Activated naive CD8-positive, alpha-beta T cell treated with anti-CD3 and anti-CD28 coated beads, Interleukin-2, amount 10 ng/mL, durations not matched to agents 7 days and 5 days (primary cell): ENCODE measurements around the gene BCKDHA. TPM values are rescaled to one million over a fixed set of nuclear protein-coding genes. Genes with fewer than 3 reads are reported as not detected.

Experiments
- ATAC-seq: fragments of 150-1000 bp; cut with Tn5 transposase; one replicate; pipeline ENCODE4 v1.10.0; 2021; ENCODE audit warnings: low read depth, moderate library complexity
- POLR2A ChIA-PET: fragments of 350-600 bp; sonication (Branson Sonifier 250); formaldehyde crosslinking; loops from one replicate; lab custom pipeline; 2021; ENCODE audit warnings: antibody characterized with exemption; lab: Charles Lee
- DNase-seq: peaks from one replicate; pipeline ENCODE4 v3.0.0; 2021
- H3K27ac Mint-ChIP-seq: one replicate; pipeline ENCODE4 v1.8.0; 2022; ENCODE audit warnings: mild to moderate bottlenecking, mixed read lengths
- H3K27me3 Mint-ChIP-seq: one replicate; pipeline ENCODE4 v1.8.0; 2022; ENCODE audit warnings: mild to moderate bottlenecking, moderate library complexity, mixed read lengths
- H3K36me3 Mint-ChIP-seq: one replicate; pipeline ENCODE4 v1.8.0; 2021; ENCODE audit warnings: mild to moderate bottlenecking, mixed read lengths
- H3K4me1 Mint-ChIP-seq: one replicate; pipeline ENCODE4 v1.8.0; 2021; ENCODE audit warnings: mixed read lengths
- H3K4me3 Mint-ChIP-seq: one replicate; pipeline ENCODE4 v1.8.0; 2022; ENCODE audit warnings: mild to moderate bottlenecking, moderate library complexity, mixed read lengths
- H3K9me3 Mint-ChIP-seq: one replicate; pipeline ENCODE4 v1.8.0; 2021; ENCODE audit warnings: mixed read lengths
- total RNA-seq, 2 experiments: library from RNA; stranded (reverse); gene quantifications; one replicate each; pipeline ENCODE4 v1.2.3, GENCODE V29; 2021

BCKDHA gene
- total RNA-seq, 2 experiments from 2014 or later: 23.8 to 26.9 TPM

DNA sequence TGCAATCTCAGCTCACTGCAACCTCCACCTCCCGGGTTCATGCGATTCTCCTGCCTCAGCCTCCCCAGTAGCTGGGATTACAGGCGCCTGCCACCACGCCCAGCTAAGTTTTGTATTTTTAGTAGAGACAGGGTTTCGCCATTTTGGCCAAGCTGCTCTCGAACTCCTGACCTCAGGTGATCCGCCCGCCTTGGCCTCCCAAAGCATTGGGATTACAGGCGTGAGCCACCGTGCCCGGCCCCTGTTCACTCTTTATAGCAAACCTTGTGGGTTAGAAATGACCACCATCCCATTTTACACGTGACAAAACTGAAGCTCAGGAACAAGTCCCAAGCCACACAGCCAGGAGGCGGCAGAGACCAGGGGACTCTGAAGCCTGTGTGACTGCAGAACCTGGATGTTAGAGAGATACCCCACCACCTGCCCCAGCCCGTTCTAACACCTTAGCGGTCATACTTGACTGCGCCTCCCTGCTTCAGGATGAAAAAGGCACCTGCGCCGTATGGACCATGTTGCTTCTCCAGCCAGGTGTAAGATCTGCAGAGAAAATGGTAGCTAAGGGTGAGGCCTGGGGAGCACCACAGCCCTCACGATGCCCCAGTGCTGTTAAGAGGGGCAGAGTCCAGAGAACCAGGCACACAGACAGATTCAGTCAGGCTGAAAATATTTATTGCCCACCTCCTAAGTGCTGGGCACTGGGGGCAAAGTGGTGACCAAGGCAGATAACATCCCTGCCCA lies 38.5 kb downstream of the BCKDHA start:
- no peak overlapping the region for H3K4me3 Mint-ChIP-seq
- H3K9me3 Mint-ChIP-seq: no peaks in the 10 kb centered on the region
- no peaks in the 10 kb centered on the region for H3K27me3 Mint-ChIP-seq
- no peak overlapping the region for H3K27ac Mint-ChIP-seq
- POLR2A ChIA-PET: interaction anchor here (0.6 kb wide), 1 partner anchor 96 kb away, joined by 3 read pairs; no protein-coding TSS in a partner anchor
- ATAC-seq (no peak), DNase-seq (no peak)
- H3K36me3 Mint-ChIP-seq: peaks cover 7% of the 10 kb centered on the region
- peaks cover 18% of the 10 kb centered on the region for H3K4me1 Mint-ChIP-seq

- H3K9me3 Mint-ChIP-seq: no peaks in the 10 kb centered on the region
- no peaks in the 10 kb centered on the region for H3K27me3 Mint-ChIP-seq
- H3K27ac Mint-ChIP-seq: no peak overlapping the region
- no peak for DNase-seq
- POLR2A ChIA-PET: no interaction called here
- no peak overlapping the region for H3K4me3 Mint-ChIP-seq
- peaks cover 18% of the 10 kb centered on the region for H3K4me1 Mint-ChIP-seq
- ATAC-seq: no peak
- H3K36me3 Mint-ChIP-seq: peaks cover 7% of the 10 kb centered on the region
Observed at GRCh38 chr19:41436674-41436951, 39.0 kb downstream of the BCKDHA start.

GRCh38 chr19:41437944-41438574 lies 40.4 kb downstream of the BCKDHA start:
- H3K4me1 Mint-ChIP-seq: peaks cover 14% of the 10 kb centered on the region

GRCh38 chr19:41439441-41440222 lies 42.0 kb downstream of the BCKDHA start, which contains the start of gene DMAC2:
Gene DMAC2, minus strand, starts transcription at chr19:41439912. Its CDS starts 13 bp downstream, at chr19:41439899.
- Mint-ChIP-seq H3K27ac (peak within 1 kb of the TSS; percentile 47), H3K27me3 (peaks cover 3% of the 10 kb centered on the region), H3K4me3 (no peak within 1 kb of the TSS), H3K4me1 (peaks cover 12% of the 10 kb centered on the region), H3K36me3 (no peaks in the 10 kb centered on the region), H3K9me3 (no peaks in the 10 kb centered on the region)
- DNase-seq: peak; percentile 89
- POLR2A ChIA-PET: interaction anchor here (0.5 to 2.4 kb wide), 16 partner anchors 8 to 689 kb away, joined by 3 to 24 read pairs (median 5); partner anchors contain the start of genes ACTMAP, B3GNT8, B9D2 and CEACAM21
- ATAC-seq: peak; percentile 96

More at GRCh38 chr19:41437944-41438574, 40.4 kb downstream of the BCKDHA start:
- no peaks in the 10 kb centered on the region for H3K27me3 Mint-ChIP-seq
- no peaks in the 10 kb centered on the region for H3K9me3 Mint-ChIP-seq
- H3K27ac Mint-ChIP-seq: no peak overlapping the region
- ATAC-seq (no peak), DNase-seq (peak; percentile 19)
- peaks cover 2% of the 10 kb centered on the region for H3K36me3 Mint-ChIP-seq
- no peak overlapping the region for H3K4me3 Mint-ChIP-seq
- POLR2A ChIA-PET: interaction anchor here (1.1 to 2.4 kb wide), 4 partner anchors 9 to 92 kb away, joined by 3 to 24 read pairs (median 10); partner anchors contain the start of gene B3GNT8

- H3K9me3 Mint-ChIP-seq: no peaks in the 10 kb centered on the region
- ATAC-seq (no peak), DNase-seq (peak; percentile 26)
- peak overlapping the region; percentile 47 for H3K27ac Mint-ChIP-seq
- peaks cover 5% of the 10 kb centered on the region for H3K27me3 Mint-ChIP-seq
- POLR2A ChIA-PET: no interaction called here
- H3K4me3 Mint-ChIP-seq: no peak overlapping the region
- peaks cover 12% of the 10 kb centered on the region for H3K4me1 Mint-ChIP-seq
- H3K36me3 Mint-ChIP-seq: no peaks in the 10 kb centered on the region
Observed at GRCh38 chr19:41441321-41441945, 43.8 kb downstream of the BCKDHA start.

DNA sequence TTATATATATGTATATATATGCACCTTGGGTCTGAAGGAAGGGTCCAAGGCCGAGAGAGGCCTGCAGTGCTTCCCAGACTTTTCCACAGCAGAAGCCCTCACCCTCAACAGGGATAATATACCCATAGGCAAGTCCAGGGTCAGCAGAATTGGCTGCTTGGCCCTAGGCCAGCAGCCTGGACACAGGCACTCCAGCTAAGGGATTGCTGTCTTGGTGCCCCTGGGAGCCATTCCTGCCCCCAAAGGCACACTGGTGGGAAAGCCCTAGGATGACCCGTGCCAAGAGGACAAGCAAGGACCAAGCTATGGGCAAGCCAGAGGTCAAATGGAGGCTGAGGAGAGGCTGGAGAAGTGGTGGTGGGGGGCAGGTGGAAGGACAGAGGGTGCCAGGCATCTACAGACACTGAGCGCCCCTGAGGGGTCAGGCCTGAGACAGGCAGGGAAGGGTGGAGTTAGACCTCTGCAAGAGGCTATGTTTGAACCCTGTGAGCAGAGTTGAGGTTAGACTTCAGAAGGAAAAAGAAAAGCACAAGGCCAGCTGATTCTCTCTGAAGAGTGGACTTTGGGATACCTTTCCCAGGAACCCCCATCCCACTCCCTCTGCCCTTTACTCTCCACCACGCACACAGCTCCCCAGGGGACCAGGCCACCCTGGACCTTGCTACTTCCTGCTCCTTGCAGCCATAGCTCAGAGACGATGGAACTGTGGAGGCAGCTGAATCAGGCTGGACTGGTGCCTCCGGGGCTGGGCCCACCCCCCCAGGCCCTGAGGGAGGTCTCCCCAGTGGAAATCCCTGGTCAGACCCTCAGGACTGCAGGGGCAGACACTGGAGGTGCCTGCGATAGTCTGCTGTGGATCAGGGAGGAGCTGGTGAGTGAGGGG lies 45.1 kb downstream of the BCKDHA start, which contains the start of gene ERICH4:
ERICH4 (plus strand) TSS at position 684 of the 883 bp plus-strand sequence; CDS start at position 698, 14 bp downstream.
- Mint-ChIP-seq H3K4me3 (no peak within 1 kb of the TSS), H3K9me3 (no peaks in the 10 kb centered on the region), H3K36me3 (no peaks in the 10 kb centered on the region), H3K27ac (peak within 1 kb of the TSS; percentile 9), H3K27me3 (peaks cover 7% of the 10 kb centered on the region), H3K4me1 (peaks cover 9% of the 10 kb centered on the region)
- DNase-seq: peak; percentile 22
- no peak for ATAC-seq
- POLR2A ChIA-PET: no interaction called here

DNA sequence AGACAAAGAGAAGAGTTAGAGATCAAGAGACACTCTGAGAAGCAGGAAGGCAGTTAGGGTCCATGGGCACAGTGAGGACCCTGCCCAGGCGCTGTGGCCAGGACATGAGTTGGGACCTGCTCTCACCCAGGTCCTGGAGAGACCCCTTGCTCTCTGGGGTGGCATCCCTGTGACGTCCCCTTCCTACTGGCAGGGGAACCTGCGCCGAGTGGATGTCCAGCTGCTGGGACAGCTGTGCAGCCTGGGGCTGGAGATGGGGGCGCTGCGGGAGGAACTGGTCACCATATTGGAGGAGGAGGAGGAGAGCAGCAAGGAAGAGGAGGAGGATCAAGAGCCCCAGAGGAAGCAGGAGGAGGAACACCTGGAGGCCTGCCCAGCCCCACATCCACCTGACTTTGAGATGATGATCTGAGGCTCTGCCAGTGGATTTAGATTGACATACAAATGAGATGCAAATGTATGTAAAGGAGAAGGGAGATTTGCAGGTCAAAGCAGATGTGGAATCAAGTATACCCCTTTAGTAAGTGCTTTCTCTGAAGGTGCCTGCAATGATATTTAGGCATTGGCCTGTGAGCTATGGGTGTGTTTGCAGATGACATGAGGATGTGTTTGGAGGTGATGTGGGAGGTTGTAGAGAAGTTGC lies 46.3 kb downstream of the BCKDHA start:
- POLR2A ChIA-PET: no interaction called here
- H3K36me3 Mint-ChIP-seq: no peaks in the 10 kb centered on the region

DNA sequence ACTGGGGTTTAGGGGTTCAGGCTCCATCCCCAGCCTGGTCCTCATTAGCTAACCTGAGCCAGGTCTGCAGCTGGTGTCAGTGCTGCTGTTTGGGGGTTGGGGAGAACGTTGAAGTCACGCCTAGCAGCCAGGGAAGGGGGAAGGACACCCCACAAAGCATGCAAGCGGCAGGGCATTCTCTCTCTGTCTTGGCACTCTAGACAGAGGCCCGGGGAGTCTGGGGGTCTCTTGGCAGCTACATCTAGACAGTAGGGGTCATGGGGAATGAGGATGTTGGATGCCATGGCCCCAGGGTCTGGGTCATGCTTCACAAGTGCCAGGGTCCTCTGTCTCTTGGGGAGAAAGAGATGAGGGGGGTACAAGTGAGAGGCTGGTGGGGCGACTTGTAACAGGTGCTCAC lies 48.0 kb downstream of the BCKDHA start:
- no peak overlapping the region for H3K27ac Mint-ChIP-seq

More for the DNA sequence above, 46.3 kb downstream of the BCKDHA start:
- Mint-ChIP-seq H3K4me1 (peaks cover 4% of the 10 kb centered on the region), H3K27me3 (peaks cover 14% of the 10 kb centered on the region), H3K9me3 (no peaks in the 10 kb centered on the region), H3K27ac (no peak overlapping the region), H3K4me3 (no peak overlapping the region)
- ATAC-seq (no peak), DNase-seq (peak; percentile 21)

DNA sequence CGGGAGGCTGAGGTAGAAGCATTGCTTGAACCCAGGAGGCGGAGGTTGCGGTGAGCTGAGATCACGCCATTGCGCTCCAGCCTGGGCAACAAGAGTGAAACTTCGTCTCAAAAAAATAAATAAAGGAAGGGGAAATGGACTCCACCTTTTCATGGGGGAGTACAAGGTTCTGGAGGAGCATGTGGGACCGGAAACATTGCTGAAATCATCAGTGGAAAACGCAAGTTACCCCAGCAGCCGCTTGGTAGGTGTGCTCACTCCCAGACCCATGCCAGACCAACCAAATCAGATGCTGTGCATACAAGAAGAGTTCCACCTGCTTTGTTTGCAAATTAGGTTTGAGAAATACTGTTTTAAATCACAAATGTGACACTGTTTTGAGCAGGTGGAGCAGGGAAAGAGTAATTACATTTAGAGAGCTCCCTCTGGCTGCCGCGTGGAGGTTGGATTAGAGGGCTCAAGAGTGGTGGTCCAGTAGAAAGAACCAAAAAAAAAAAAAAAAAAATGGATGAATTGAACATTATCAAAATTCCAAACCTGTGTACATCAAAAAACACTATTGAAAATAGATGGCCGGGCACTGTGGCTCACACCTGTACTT lies 50.2 kb downstream of the BCKDHA start:
- Mint-ChIP-seq H3K9me3 (no peaks in the 10 kb centered on the region), H3K4me1 (peaks cover 7% of the 10 kb centered on the region), H3K27ac (no peak overlapping the region), H3K36me3 (no peaks in the 10 kb centered on the region), H3K4me3 (no peak overlapping the region), H3K27me3 (peaks cover 17% of the 10 kb centered on the region)
- no peak for ATAC-seq
- no peak for DNase-seq
- POLR2A ChIA-PET: interaction anchor here (0.6 to 2.2 kb wide), 5 partner anchors 8 to 244 kb away, joined by 3 to 14 read pairs (median 3); partner anchors contain the start of gene DMAC2

More for the DNA sequence above, 48.0 kb downstream of the BCKDHA start:
- H3K27me3 Mint-ChIP-seq: peaks cover 14% of the 10 kb centered on the region
- H3K4me1 Mint-ChIP-seq: peaks cover 9% of the 10 kb centered on the region
- no peaks in the 10 kb centered on the region for H3K36me3 Mint-ChIP-seq
- POLR2A ChIA-PET: no interaction called here
- H3K9me3 Mint-ChIP-seq: no peaks in the 10 kb centered on the region
- H3K4me3 Mint-ChIP-seq: no peak overlapping the region
- DNase-seq (peak; percentile 16), ATAC-seq (no peak)

DNA sequence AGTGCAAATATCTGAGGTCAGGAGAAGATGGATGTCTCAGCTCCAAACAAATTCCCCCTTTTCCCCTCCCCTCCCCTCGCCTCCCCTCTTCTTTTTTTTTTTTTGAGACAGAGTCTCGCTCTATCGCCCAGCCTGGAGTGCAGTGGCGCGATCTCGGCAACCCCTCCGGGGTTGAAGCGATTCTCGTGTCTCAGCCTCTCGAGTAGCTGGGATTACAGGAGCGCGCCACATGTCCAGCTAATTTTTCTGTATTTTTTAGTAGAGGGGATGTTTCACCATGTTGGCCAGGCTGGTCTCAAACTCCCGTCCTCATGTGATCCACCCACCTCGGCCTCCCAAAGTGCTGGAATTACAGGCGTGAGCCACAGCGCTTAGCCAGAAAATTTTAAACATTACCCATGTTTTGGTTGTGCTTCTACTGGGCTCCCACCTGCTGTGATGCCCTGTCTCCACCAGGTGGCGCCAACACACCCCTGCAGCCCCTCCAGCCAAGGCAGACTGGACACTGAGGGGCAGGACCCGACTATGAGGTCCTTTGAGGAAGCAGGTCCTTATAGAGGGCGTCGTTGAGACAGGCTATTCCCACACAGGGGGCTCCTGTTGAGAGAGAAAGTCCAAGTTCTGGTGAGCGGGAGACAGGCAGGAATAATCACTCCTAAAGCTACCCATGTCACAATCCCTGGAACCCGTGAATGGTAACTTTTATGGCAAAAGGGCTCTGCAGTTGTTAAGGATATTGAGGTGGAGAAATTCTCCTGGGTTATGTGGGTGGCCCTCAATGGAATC lies 51.7 kb downstream of the BCKDHA start:
- H3K4me1 Mint-ChIP-seq: peaks cover 10% of the 10 kb centered on the region
- no peak overlapping the region for H3K27ac Mint-ChIP-seq
- no peaks in the 10 kb centered on the region for H3K9me3 Mint-ChIP-seq
- DNase-seq (peak; percentile 82), ATAC-seq (peak; percentile 79)
- H3K4me3 Mint-ChIP-seq: peak overlapping the region; percentile 80
- H3K36me3 Mint-ChIP-seq: no peaks in the 10 kb centered on the region
- POLR2A ChIA-PET: interaction anchor here (0.6 to 2.5 kb wide), 7 partner anchors 8 to 245 kb away, joined by 3 to 14 read pairs (median 4); partner anchors contain the start of gene DMAC2
- H3K27me3 Mint-ChIP-seq: peaks cover 14% of the 10 kb centered on the region

- no peaks in the 10 kb centered on the region for H3K9me3 Mint-ChIP-seq
- H3K27ac Mint-ChIP-seq: no peak overlapping the region
- peaks cover 10% of the 10 kb centered on the region for H3K4me1 Mint-ChIP-seq
- no peaks in the 10 kb centered on the region for H3K36me3 Mint-ChIP-seq
- peaks cover 14% of the 10 kb centered on the region for H3K27me3 Mint-ChIP-seq
- POLR2A ChIA-PET: interaction anchor here (1.2 to 2.5 kb wide), 4 partner anchors 10 to 120 kb away, joined by 3 to 5 read pairs (median 4); partner anchors contain the start of gene DMAC2
- no peak overlapping the region for H3K4me3 Mint-ChIP-seq
- ATAC-seq (no peak), DNase-seq (no peak)
Observed at GRCh38 chr19:41449865-41450178, 52.2 kb downstream of the BCKDHA start.
